Right lobe of liver (tissue), 6 donors: ENCODE results near the gene ASCC3. TPM values are rescaled to one million over a fixed set of nuclear protein-coding genes. Genes with fewer than 3 reads are reported as not detected.

ENCODE experiments used
- ATAC-seq, 4 donors: fragments of 200-7000 bp; cut with Tn5 transposase; one replicate each; pipeline ENCODE4 v1.9.1; 2020; ENCODE audit warnings: mild to moderate bottlenecking in 4 of 4, moderate library complexity in 4 of 4
- DNase-seq, 3 donors: peaks; one replicate each; pipeline ENCODE4 v3.0.0-alpha.2; 2020
- H3K27ac ChIP-seq, 3 donors: fragments of 200-600 bp; one replicate each; pipeline ENCODE4 v1.8.0; 2022
- H3K27me3 ChIP-seq, 2 donors: fragments of 200-600 bp; one replicate each; pipeline ENCODE4 v1.8.0; 2022
- H3K36me3 ChIP-seq, 4 donors: fragments of 200-600 bp; sonication (generic) in 1 of 4; one replicate each; pipeline versions ENCODE4 v1.5.1 to v1.8.0; 2017 to 2022; ENCODE audit warnings: control low read depth in 1 of 4
- H3K4me1 ChIP-seq, 4 donors: fragments of 200-600 bp; sonication (generic) in 1 of 4; one replicate each; pipeline versions ENCODE4 v1.5.1 to v1.8.0; 2017 to 2022; ENCODE audit warnings: control low read depth in 1 of 4
- H3K4me3 ChIP-seq, 3 donors: fragments of 200-600 bp; one replicate each; pipeline ENCODE4 v1.8.0; 2022
- H3K9me3 ChIP-seq, 4 donors: fragments of 200-600 bp; sonication (generic) in 1 of 4; one replicate each; pipeline versions ENCODE4 v1.5.1 to v1.8.0; 2017 to 2022; ENCODE audit warnings: control low read depth in 1 of 4
- CTCF ChIP-seq, 4 donors: fragments of 200-600 bp in 3 of 4; fragments of 450-650 bp in 1 of 4; IDR thresholded peaks; one replicate each; pipeline versions ENCODE4 v1.5.1 to v1.8.0; 2016 to 2022; ENCODE audit warnings: antibody characterized with exemption in 4 of 4, mild to moderate bottlenecking in 2 of 4
- POLR2A ChIP-seq: fragments of 450-650 bp; IDR thresholded peaks from one replicate; pipeline ENCODE4 v1.6.1; 2017; ENCODE audit warnings: antibody characterized with exemption, mild to moderate bottlenecking
- whole genome bisulfite sequencing: methylation state at CpG from one replicate; pipeline ENCODE4 v1.1.6; 2018; ENCODE audit warnings: low coverage, low lambda C conversion rate; ENCODE audit not compliant: insufficient coverage; ENCODE audit errors: missing lambda C conversion rate; 5-methylcytosine and 5-hydroxymethylcytosine counted together
- intact Hi-C, 2 donors: fragments of 100-400 bp; cut with DNase I; formaldehyde crosslinking; loops; one replicate each; pipeline versions ENCODE4 v1.11.2 to v1.14.1; 2022
- total RNA-seq, 6 experiments: library from RNA; depleted of rRNA in 2 of 6; stranded (reverse); fragments of >200 nt in 2 of 6; fragmentation: NEBNext Ultra II Directional in 3 of 6; extraction: Animal tissue kit (Norgen Biotek cat#: 25700) in 3 of 6; gene quantifications; one replicate each; pipeline versions ENCODE4 v1.1.0 to v1.2.4, GENCODE V29; 2016 to 2023
- donor health status: DM: no; HTN: yes; CAD: no.
- donor health status: DM: no; HTN: no; CAD: no.
- donor health status: DM: no; HTN: no; CAD: no.
- donor health status: DM: no; HTN: yes; CAD: no.
- donor health status: DM: no; HTN: yes; CAD: no.

Gene ASCC3
- total RNA-seq, 6 experiments from 2014 or later: 17.0 to 28.2 (median 24.9) TPM

GRCh38 chr6:100719883-100720682 lies 161.0 kb downstream of the ASCC3 start:
- peak overlapping the region in 2 of 3 donors; percentile 9 to 39 for H3K4me3 ChIP-seq
- ATAC-seq: peak; percentile 75 to 97 (median 82)
- 9% methylated on average over 5 of the region's 5 CpGs for WGBS

GRCh38 chr6:100712997-100713396 lies 168.1 kb downstream of the ASCC3 start:
- 45% methylated on average over 6 of the region's 6 CpGs for WGBS

More at GRCh38 chr6:100719883-100720682, 161.0 kb downstream of the ASCC3 start:
- intact Hi-C loops: no loop called here
- no peak for DNase-seq
- no peaks in the 10 kb centered on the region for H3K4me1 ChIP-seq
- H3K27ac ChIP-seq: peak overlapping the region in 1 of 3 donors; percentile 42
- no peaks in the 10 kb centered on the region for H3K27me3 ChIP-seq
- peak; percentile 51 to 61 (median 57) for TF ChIP-seq CTCF (IDR thresholded peaks at IDR 0.05)
- TF ChIP-seq POLR2A: no peak
- no peaks in the 10 kb centered on the region for H3K36me3 ChIP-seq
- no peaks in the 10 kb centered on the region for H3K9me3 ChIP-seq

DNA sequence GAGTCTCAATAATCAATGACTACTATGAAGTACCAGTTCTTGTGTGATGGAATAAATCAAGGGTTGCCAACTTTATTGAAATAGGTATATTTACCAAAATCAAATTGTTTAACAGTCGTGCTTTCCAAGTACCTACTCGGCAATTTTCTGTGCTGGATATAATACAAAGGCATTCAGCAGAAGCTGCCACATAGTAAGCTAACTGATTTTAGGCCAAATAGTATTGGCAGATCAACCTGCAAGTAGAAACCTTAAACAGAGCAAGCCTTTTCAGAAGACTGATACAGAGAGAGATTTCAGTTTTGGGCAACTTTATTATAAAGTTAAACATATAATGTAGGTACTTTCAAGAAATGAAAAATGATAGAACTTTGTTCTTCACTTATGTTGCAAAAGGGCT lies 174.6 kb downstream of the ASCC3 start:
- no peak for TF ChIP-seq CTCF (IDR thresholded peaks at IDR 0.05)
- TF ChIP-seq POLR2A: no peak
- Histone ChIP-seq H3K27ac (no peak overlapping the region), H3K9me3 (no peaks in the 10 kb centered on the region), H3K4me1 (no peaks in the 10 kb centered on the region), H3K27me3 (no peaks in the 10 kb centered on the region), H3K4me3 (no peak overlapping the region), H3K36me3 (no peaks in the 10 kb centered on the region)
- ATAC-seq (no peak), DNase-seq (no peak)
- intact Hi-C loops: no loop called here
- 26% methylated on average over 2 of the region's 2 CpGs for WGBS

More at GRCh38 chr6:100712997-100713396, 168.1 kb downstream of the ASCC3 start:
- H3K4me1 ChIP-seq: no peaks in the 10 kb centered on the region
- no peaks in the 10 kb centered on the region for H3K36me3 ChIP-seq
- H3K9me3 ChIP-seq: no peaks in the 10 kb centered on the region
- DNase-seq (no peak), ATAC-seq (peak; percentile 41 to 92 (median 72))
- intact Hi-C loops: no loop called here
- TF ChIP-seq CTCF (IDR thresholded peaks at IDR 0.05) (no peak), POLR2A (no peak)
- H3K27ac ChIP-seq: no peak overlapping the region
- H3K4me3 ChIP-seq: no peak overlapping the region
- no peaks in the 10 kb centered on the region for H3K27me3 ChIP-seq

DNA sequence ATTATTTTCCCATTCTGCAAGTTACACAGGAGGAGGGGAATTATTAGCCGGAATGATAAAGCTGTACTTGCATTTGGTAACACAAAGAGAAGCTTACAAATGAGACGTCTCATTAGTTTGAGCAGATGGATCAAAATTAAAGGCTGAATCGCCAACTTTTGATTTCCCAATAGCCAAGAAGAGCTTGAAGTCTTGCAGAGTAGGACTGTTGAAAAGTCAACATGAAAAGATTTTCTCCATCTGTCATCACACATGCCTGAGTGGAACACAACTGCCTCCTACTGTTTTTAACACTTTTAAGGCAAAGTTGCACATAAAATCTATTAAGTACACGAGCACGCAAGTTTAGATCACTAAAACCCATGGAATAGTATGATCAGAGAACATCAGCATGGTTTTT lies 176.2 kb downstream of the ASCC3 start:
- H3K9me3 ChIP-seq: no peaks in the 10 kb centered on the region
- WGBS: 90% methylated on average over 5 of the region's 5 CpGs
- no peak overlapping the region for H3K4me3 ChIP-seq
- H3K27me3 ChIP-seq: no peaks in the 10 kb centered on the region
- H3K36me3 ChIP-seq: no peaks in the 10 kb centered on the region
- no peaks in the 10 kb centered on the region for H3K4me1 ChIP-seq
- intact Hi-C loops: no loop called here
- DNase-seq (no peak), ATAC-seq (peak in 1 of 4 donors; percentile 28)
- no peak for TF ChIP-seq CTCF (IDR thresholded peaks at IDR 0.05)
- TF ChIP-seq POLR2A: no peak
- no peak overlapping the region for H3K27ac ChIP-seq
